Head of caudate nucleus (tissue), 42 donors: Measurements from ENCODE around the gene STING1.
A peak's percentile ranks its signal among the peaks of the same experiment; 100 is the strongest.

Source experiments
- DNase-seq, 42 donors: peaks; one replicate each; pipeline versions ENCODE4 v3.0.0 to v3.0.0-alpha.2; 2020 to 2021; ENCODE audit warnings: mixed read lengths in 7 of 42
- intact Hi-C: fragments of 100-400 bp; cut with DNase I; formaldehyde crosslinking; loops from one replicate; pipeline ENCODE4 v1.15.0; 2022

Gene STING1

GRCh38 chr5:139473565-139473964, 9.0 kb downstream of the STING1 start:
- DNase-seq = no peak
- intact Hi-C loops = no loop called here

DNA sequence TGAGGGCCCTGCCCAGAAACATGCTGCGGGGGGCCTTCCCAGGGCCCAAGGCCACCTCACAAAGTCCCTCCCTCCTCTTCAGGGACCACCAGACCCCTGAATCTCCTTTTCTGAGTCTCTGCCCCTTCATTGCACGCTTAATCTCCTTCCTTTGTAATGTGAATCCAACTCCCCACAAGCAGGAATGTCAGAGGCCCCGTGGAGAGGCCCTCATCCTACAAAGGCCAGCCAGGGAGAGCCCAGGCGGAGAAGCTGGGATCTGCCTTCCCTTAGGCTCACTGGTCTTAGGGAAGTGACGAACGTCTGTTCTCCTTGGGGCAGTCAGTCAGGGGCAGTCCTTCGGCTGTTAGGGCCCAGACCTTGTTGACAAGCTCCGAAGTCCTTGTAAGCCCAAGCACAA, 9.5 kb downstream of the STING1 start:
- no peak for DNase-seq

DNA sequence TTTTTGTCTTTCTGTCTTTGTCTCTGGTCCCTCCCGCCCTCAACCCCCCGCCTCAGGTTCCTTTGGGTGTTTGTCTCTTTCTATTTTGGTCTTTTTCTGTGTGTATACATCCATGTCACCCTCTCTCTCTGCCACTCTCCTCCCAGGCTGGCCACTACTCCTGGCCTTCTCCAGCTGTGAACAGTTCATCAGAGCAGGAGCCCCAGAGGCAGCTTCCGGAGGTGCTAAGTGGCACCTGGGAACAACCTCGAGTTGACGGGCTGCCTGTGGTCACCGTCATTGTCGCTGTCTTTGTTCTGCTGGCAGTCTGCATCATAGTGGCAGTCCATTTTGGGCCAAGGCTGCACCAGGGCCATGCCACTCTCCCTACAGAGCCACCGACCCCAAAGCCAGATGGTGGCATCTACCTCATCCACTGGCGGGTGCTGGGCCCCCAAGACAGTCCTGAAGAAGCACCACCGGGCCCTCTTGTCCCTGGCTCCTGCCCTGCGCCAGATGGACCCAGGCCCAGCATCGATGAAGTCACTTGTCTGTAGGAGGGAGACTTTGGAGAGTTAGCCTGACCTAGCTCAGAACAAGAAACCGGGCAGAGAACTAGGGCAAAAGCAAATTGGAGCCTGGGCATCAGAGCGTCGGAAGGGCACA, 10.1 kb downstream of the STING1 start:
- intact Hi-C loops = no loop called here
- DNase-seq = no peak

More for the DNA sequence above, 9.5 kb downstream of the STING1 start:
- intact Hi-C loops = no loop called here

DNA sequence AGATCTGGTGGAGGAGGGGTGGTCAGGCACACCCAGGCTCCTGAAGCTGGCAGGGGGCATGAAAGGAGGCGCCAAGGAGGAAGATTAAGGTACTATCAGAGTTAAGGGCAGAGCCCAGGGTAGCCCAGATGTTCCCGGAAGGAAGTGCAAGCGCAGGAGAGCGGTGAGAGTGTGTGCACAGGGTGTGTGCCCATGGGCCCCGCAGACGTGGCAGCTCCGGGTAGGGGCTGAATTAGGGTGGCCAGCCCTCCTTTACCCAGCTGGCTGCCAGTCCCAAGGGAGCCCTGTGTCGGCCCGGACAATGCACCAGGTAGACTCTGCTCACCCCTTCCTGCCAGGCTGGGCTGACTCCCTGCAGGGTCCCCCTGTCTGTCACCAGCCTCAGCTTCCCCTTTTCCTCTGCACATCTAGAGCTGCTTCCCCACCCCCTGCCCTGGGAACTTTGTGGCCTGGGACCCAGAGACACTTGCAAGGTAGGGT, 11.7 kb downstream of the STING1 start, which contains the start of gene SMIM33:
TSS of gene SMIM33 (plus strand) at position 184 of the 480 bp plus-strand sequence. CDS start at position 302, 118 bp downstream.
- no peak for DNase-seq
- intact Hi-C loops = no loop called here

- intact Hi-C loops = no loop called here
- peak in 6 of 42 donors; percentile 12 to 63 (median 36) for DNase-seq
These were observed 14.1 kb downstream of the STING1 start for GRCh38 chr5:139468421-139468931.

DNA sequence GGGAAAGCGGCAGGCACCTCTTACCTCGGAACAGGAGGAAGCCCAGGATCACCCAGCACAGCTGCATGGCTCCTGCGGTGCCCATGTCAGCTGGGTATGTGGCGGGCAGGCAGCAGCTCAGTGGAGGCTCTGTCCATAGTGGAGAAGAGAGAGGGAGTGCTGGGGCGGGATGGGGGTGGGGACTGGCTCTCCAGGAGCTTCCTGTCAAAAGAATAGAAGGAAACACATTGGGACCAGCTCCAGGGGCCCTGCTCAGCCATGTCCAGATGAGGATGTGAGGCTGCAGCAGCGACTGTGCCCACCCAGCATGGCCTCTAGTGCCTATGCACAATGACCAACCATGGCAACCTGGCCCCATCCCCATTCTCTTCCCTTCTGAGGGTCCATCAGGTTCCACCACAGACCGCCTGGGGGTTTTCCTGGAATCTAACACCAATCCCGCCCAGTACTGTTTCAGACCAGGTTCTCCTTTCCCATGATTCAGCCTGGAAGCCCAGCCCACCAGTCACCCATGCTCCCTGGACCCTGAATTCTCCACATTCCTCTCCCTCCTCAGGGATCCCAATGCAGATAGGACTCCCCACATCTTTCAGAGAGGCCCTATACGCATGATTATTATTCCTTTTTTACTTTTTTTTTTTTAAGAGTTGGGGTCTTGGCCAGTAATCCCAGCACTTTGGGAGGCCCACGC, 19.8 kb downstream of the STING1 start, which contains the start of gene ECSCR:
TSS of gene ECSCR (minus strand) at position 158 of the 691 bp plus-strand sequence. CDS start at position 85, 73 bp downstream.
- intact Hi-C loops = no loop called here
- no peak for DNase-seq

- intact Hi-C loops = no loop called here
- DNase-seq = no peak
These were observed 20.9 kb downstream of the STING1 start for GRCh38 chr5:139461698-139462097.

- intact Hi-C loops = no loop called here
- no peak for DNase-seq
These were observed 21.4 kb downstream of the STING1 start for GRCh38 chr5:139461176-139461575.

GRCh38 chr5:139460455-139460854, 22.1 kb downstream of the STING1 start:
- intact Hi-C loops = no loop called here
- DNase-seq = no peak

GRCh38 chr5:139459451-139459934, 23.1 kb downstream of the STING1 start:
- intact Hi-C loops = no loop called here

GRCh38 chr5:139458580-139459407, 23.8 kb downstream of the STING1 start:
- intact Hi-C loops = no loop called here
- no peak for DNase-seq

More at GRCh38 chr5:139459451-139459934, 23.1 kb downstream of the STING1 start:
- no peak for DNase-seq

GRCh38 chr5:139457653-139458306, 24.8 kb downstream of the STING1 start:
- DNase-seq = no peak
- intact Hi-C loops = no loop called here

DNA sequence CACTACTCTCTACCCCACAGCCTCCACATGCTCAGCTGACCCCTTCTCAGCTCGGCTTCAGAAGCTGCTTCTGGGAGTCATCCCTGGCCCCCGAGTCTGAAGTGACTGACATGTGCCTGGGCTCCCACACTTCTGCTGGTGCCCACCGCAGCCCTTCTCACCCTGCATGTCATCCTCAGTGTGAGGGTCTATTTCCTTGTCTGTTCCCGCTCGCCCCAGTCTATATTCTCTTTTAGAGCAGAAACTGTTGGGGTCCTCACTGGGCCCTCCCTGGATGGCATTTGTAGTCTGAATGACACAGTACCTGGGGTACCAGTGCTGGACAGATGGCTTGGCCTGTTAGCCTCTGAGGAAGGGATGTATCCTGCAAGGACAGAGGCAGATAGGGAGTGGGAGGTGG, 25.3 kb downstream of the STING1 start:
- DNase-seq = no peak
- intact Hi-C loops = no loop called here

GRCh38 chr5:139456776-139457175, 25.8 kb downstream of the STING1 start:
- intact Hi-C loops = no loop called here
- DNase-seq = no peak

- intact Hi-C loops = no loop called here
- DNase-seq = no peak
These were observed 27.8 kb downstream of the STING1 start for GRCh38 chr5:139454568-139455290.

- DNase-seq = no peak
- intact Hi-C loops = no loop called here
These were observed 28.6 kb downstream of the STING1 start for GRCh38 chr5:139453683-139454567.
